Measurements from ENCODE around the gene C1orf232. TPM values are rescaled to one million over a fixed set of nuclear protein-coding genes. Genes with fewer than 3 reads are reported as not detected.

Gene C1orf232
- total and polyA plus RNA-seq, 9 donors: not detected

- Histone ChIP-seq H3K9me3 (no peaks in the 10 kb centered on the region), H3K36me3 (no peaks in the 10 kb centered on the region), H3K4me1 (ENCODE audit: insufficient read depth) (no peaks in the 10 kb centered on the region), H3K27me3 (no peaks in the 10 kb centered on the region), H3K4me3 (no peak overlapping the region), H3K27ac (no peak overlapping the region)
- TF ChIP-seq EP300 (IDR thresholded peaks at IDR 0.05) (no peak), CTCF (IDR thresholded peaks at IDR 0.05) (no peak), POLR2A (IDR thresholded peaks at IDR 0.05) (no peak)
- DNase-seq: no peak
- intact Hi-C loops (cut with DNase I): no loop called here
Measured at GRCh38 chr1:26125382-26125781, 43.4 kb downstream of the C1orf232 start.

- H3K27ac ChIP-seq: no peak overlapping the region
- H3K27me3 ChIP-seq: no peaks in the 10 kb centered on the region
- no peaks in the 10 kb centered on the region for H3K4me1 ChIP-seq (ENCODE audit: insufficient read depth)
- no peak overlapping the region for H3K4me3 ChIP-seq
- no peak for DNase-seq
- no peaks in the 10 kb centered on the region for H3K36me3 ChIP-seq
- intact Hi-C loops (cut with DNase I): no loop called here
- WGBS, 3 donors: 85 to 87% (median 86%) methylated on average over 4 of the region's 4 CpGs
- TF ChIP-seq CTCF (IDR thresholded peaks at IDR 0.05) (no peak), EP300 (IDR thresholded peaks at IDR 0.05) (no peak), POLR2A (IDR thresholded peaks at IDR 0.05) (no peak)
- no peaks in the 10 kb centered on the region for H3K9me3 ChIP-seq
Measured at GRCh38 chr1:26124418-26125331, 44.1 kb downstream of the C1orf232 start.

- 86 to 90% (median 90%) methylated on average over 7 of the region's 7 CpGs for WGBS, 3 donors
- Histone ChIP-seq H3K27me3 (no peaks in the 10 kb centered on the region), H3K36me3 (no peaks in the 10 kb centered on the region), H3K4me1 (ENCODE audit: insufficient read depth) (no peaks in the 10 kb centered on the region), H3K9me3 (no peaks in the 10 kb centered on the region), H3K27ac (no peak overlapping the region), H3K4me3 (no peak overlapping the region)
- intact Hi-C loops (cut with DNase I): no loop called here
- DNase-seq: no peak
- no peak for TF ChIP-seq POLR2A (IDR thresholded peaks at IDR 0.05)
- no peak for TF ChIP-seq CTCF (IDR thresholded peaks at IDR 0.05)
- TF ChIP-seq EP300 (IDR thresholded peaks at IDR 0.05): no peak
Measured at GRCh38 chr1:26122988-26123973, 45.5 kb downstream of the C1orf232 start.

Data from ovary (tissue), 9 donors.